Motor neuron (in vitro differentiated cells): Measurements from ENCODE around the gene WASHC4. TPM values are rescaled to one million over a fixed set of nuclear protein-coding genes. Genes with fewer than 3 reads are reported as not detected.

Source experiments
- ATAC-seq, 8 experiments: fragments of 200-7000 bp; cut with Tn5 transposase; replicated peaks in 6 of 8; 2 replicates each; pipeline ENCODE4 v1.8.0; 2021; ENCODE audit warnings: mild to moderate bottlenecking in 8 of 8, moderate library complexity in 8 of 8
- H3K27ac ChIP-seq, 2 donors: fragments of 250-450 bp; sonication (Bioruptor Pico); 2 replicates each; pipeline ENCODE4 v1.9.0; 2021; ENCODE audit warnings: antibody characterized with exemption in 2 of 2, mild to moderate bottlenecking in 2 of 2, moderate library complexity in 1 of 2
- H3K4me1 ChIP-seq, 2 donors: fragments of 250-450 bp; sonication (Bioruptor Pico); replicated peaks in 1 of 2; 2 replicates each; pipeline ENCODE4 v1.6.1; 2021; ENCODE audit warnings: antibody characterized with exemption in 2 of 2, mild to moderate bottlenecking in 2 of 2, moderate library complexity in 1 of 2
- H3K4me3 ChIP-seq, 5 donors: fragments of 250-450 bp; sonication (Bioruptor Pico); 2 replicates each; pipeline ENCODE4 v1.9.0; 2021; ENCODE audit warnings: antibody characterized with exemption in 5 of 5, mild to moderate bottlenecking in 5 of 5, moderate library complexity in 4 of 5
- WGBS, 10 experiments: fragments of 450-650 bp; shearing (Covaris generic); methylation state at CpG; one replicate each; pipeline ENCODE4 v1.0.0; 2022; 5-methylcytosine and 5-hydroxymethylcytosine counted together
- in situ Hi-C, 9 experiments: fragments of 400-800 bp; cut with MboI; loops; one replicate each; pipeline ENCODE4 v1.15.0; 2021; ENCODE audit warnings: low sequenced_read_pairs in 9 of 9, low pct_unique_long_range_greater_than_20kb in 2 of 9; ENCODE audit not compliant: unreplicated experiment in 9 of 9
- total RNA-seq, 8 experiments: library from RNA; unstranded; fragments of 300-600 nt; gene quantifications; 2 replicates each; pipeline versions ENCODE4 v1.2.3 to v1.2.4, GENCODE V29; 2022

WASHC4 gene, protein sequence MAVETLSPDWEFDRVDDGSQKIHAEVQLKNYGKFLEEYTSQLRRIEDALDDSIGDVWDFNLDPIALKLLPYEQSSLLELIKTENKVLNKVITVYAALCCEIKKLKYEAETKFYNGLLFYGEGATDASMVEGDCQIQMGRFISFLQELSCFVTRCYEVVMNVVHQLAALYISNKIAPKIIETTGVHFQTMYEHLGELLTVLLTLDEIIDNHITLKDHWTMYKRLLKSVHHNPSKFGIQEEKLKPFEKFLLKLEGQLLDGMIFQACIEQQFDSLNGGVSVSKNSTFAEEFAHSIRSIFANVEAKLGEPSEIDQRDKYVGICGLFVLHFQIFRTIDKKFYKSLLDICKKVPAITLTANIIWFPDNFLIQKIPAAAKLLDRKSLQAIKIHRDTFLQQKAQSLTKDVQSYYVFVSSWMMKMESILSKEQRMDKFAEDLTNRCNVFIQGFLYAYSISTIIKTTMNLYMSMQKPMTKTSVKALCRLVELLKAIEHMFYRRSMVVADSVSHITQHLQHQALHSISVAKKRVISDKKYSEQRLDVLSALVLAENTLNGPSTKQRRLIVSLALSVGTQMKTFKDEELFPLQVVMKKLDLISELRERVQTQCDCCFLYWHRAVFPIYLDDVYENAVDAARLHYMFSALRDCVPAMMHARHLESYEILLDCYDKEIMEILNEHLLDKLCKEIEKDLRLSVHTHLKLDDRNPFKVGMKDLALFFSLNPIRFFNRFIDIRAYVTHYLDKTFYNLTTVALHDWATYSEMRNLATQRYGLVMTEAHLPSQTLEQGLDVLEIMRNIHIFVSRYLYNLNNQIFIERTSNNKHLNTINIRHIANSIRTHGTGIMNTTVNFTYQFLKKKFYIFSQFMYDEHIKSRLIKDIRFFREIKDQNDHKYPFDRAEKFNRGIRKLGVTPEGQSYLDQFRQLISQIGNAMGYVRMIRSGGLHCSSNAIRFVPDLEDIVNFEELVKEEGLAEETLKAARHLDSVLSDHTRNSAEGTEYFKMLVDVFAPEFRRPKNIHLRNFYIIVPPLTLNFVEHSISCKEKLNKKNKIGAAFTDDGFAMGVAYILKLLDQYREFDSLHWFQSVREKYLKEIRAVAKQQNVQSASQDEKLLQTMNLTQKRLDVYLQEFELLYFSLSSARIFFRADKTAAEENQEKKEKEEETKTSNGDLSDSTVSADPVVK
- 10 to 100 TPM; 29.1 to 88.6 (median 37.5) TPM for total RNA-seq

DNA sequence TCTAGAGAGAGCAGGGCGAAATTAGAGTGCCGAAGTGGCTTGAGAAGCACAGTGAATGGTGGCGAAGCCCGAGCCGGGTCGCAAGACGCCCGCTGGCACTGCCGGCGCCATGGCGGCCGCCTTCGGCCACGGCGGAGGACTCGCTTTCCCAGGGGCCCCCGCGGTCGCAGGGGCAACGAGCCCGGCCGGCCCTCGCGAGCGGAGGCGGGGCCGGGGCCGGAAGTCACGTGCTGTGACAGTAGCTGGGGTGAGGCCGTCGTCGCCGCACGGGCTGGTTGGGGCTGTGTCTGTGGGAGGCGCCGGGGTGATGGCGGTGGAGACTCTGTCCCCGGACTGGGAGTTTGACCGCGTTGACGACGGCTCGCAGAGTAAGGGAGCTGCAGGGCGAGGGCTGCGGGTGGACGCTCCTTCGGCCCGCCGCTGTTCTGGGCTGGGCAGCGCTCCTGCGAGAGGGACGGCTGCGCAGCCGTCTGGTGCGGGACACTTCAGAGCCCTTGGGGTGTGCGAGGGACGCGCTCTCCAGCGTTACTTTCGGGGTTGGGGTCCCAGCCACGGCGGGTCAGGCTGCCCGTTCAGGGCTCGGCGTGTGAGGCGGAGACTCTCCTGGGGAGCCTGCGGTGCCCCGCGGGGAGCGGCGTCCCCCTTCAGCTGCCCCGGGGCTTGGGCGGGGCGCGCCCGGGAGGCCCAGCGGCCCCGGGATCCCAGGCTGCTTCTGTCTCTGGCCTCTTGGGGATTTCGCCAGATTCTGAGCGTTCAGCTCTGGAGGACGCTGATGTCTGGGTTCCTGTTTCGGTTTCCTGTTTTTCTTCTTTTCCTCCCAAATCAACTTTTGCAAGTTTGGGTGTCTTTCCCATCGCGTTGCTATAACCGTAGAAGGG is at the start of gene WASHC4:
TSS of gene WASHC4 (plus strand) at position 238 of the 878 bp plus-strand sequence. CDS start at position 308, 70 bp downstream.
- ATAC-seq, result peak; percentile 90 to 98 (median 98)
- peaks cover 10 to 19% of the 10 kb centered on the region in 2 donors for H3K4me1 ChIP-seq
- peak within 1 kb of the TSS; percentile 77 to 95 for H3K27ac ChIP-seq
- WGBS, 10 experiments, result 0 to 2% (median 0%) methylated on average over 1 to 30 of the region's 85 CpGs
- H3K4me3 ChIP-seq, result peak within 1 kb of the TSS; percentile 71 to 84 (median 83)
- in situ Hi-C loops, result no loop called here

DNA sequence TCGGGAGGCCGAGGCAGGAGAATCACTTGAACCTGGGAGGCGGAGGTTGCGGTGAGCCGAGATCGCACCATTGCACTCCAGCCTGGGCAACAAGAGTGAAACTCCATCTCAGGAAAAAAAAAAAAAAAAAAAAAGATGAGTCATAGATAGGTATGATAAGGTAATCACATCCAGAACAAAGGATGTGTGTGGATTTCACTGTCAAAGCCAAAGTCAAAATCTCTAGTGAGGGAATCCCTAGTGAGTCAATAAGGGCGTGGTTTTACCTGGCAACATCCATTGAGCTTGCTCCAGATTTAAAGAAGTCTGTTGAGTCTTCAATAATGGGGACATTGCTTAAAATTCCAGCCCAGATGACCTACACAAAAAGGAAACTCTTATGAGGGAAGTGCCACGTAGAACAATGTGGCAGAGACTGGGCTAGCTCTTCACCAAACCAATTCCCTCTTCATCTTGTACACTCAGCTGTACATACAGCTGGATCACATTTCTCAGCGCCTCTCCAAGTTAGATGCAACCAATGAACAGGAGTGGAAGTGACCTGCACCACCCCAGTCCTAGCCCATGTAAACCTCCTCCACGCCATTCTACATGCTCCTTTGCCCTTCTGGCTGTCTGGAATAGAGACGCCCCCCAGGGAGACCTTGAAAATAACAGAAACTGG is 46.7 kb upstream of the WASHC4 start:
- no peak for ATAC-seq
- no peaks in the 10 kb centered on the region for H3K4me1 ChIP-seq
- H3K27ac ChIP-seq, result no peak overlapping the region
- WGBS, 10 experiments, result 80 to 100% (median 100%) methylated on average over 1 to 5 of the region's 11 CpGs
- H3K4me3 ChIP-seq, result no peak overlapping the region
- in situ Hi-C loops, result loop anchor here in 1 of 9 experiments (25.0 kb wide), 2 partner anchors 274 to 699 kb away; no protein-coding TSS in a partner anchor

DNA sequence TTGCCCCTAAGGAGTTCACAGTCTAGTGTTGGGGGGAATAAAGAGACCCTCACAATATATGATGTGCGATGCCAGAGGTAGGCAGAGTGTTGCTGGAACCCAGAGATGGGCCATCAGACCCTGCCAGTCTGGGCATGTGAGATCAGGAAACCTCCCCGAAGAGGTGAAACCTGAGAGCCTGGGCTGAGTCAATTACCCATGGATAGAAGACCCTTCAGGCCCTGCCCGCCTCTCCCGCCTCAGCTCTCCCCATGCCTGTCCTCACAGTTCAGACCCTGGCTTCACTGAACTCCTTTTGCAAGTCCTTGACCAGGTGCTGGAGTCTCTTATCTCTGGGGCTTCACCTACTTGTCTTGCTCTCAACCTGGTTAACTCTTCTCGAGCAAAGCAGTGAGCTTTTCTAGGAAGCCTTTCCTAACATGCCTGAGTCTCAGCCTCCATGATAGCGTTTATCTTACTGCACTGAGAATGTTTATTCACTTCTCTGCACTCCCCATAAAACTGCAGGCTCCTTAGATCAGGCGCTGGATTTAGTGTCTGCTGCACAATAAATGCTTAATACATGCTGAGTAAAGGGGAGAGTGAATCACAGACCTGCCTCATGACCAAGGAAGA is 42.9 kb upstream of the WASHC4 start:
- in situ Hi-C loops, result loop anchor here in 1 of 9 experiments (25.0 kb wide), 2 partner anchors 277 to 702 kb away; no protein-coding TSS in a partner anchor

DNA sequence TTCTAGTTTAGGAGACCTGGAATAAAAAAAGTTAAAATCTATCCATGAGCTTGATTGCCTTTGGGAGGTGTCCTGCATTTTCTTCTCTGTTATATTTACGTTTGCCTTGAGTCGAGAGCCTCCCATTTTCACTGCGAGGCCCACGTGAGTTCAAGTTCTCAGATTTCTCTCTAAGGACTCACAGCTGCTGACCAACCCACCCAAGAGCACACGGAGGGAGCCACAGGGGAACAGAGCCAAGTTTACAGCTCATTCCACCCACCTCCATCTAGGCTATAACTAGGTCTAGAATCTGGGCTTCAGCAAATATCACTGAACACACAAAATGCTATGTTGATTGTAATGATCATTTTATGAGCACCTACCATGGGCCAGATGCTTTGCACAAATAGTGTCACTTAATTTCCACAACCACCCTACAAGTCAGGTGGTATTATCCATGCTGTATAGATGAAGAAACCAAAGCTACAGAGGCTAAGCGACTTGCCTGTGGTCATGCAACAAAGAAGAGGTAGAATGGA is 40.0 kb upstream of the WASHC4 start:
- peak in 1 of 8 experiments; percentile 80 for ATAC-seq
- in situ Hi-C loops, result loop anchor here in 1 of 9 experiments (25.0 kb wide), 2 partner anchors 280 to 705 kb away; no protein-coding TSS in a partner anchor
- WGBS, 10 experiments, result 37 to 100% (median 83%) methylated on average over 1 to 5 of the region's 6 CpGs
- H3K27ac ChIP-seq, result no peak overlapping the region
- H3K4me1 ChIP-seq, result no peaks in the 10 kb centered on the region
- H3K4me3 ChIP-seq, result no peak overlapping the region

More for the DNA sequence above, 42.9 kb upstream of the WASHC4 start:
- Histone ChIP-seq H3K4me1 (no peaks in the 10 kb centered on the region), H3K4me3 (no peak overlapping the region), H3K27ac (no peak overlapping the region)
- WGBS, 10 experiments, result 27 to 100% (median 82%) methylated on average over 1 to 4 of the region's 7 CpGs
- ATAC-seq, result no peak

DNA sequence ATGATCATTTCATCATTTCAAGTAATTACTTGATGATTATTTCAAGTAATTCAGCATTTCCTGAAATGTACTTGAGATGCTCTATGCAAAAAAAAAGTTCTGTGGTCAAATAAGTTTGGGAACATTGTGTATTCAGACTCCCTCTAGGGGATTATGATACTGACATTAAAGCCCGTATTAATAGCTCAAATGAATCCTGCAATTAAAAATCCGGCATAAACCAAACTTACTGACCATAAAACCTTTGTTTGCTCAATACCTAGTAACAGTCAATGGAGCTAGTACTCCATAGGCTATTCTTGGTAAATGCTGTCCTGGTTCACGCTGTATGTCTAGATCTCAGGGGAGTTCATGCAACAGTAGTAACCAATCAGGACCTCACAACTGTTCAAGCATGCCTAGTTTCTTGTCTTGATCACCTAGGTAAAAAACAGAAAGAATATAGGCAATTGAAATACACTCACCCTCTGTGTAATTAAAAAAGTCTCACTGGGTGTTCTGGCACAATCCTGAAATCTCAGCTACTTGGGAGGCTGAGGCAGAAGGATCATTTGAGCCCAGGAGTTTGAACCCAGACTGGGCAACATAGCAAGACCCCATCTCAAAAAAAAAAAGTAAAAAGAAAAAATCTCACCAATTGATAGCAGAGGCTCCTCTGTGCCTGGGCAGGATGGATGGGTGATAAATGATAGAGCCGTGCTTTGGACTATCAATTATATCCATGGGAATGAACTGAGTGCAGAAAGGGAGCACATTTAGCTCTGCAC is 37.4 kb upstream of the WASHC4 start:
- no peaks in the 10 kb centered on the region for H3K4me1 ChIP-seq
- no peak overlapping the region for H3K4me3 ChIP-seq
- no peak overlapping the region for H3K27ac ChIP-seq
- in situ Hi-C loops, result loop anchor here in 1 of 9 experiments (25.0 kb wide), 2 partner anchors 283 to 708 kb away; no protein-coding TSS in a partner anchor
- no peak for ATAC-seq
- WGBS, 10 experiments, result 0 to 100% (median 78%) methylated on average over 1 to 4 of the region's 4 CpGs

DNA sequence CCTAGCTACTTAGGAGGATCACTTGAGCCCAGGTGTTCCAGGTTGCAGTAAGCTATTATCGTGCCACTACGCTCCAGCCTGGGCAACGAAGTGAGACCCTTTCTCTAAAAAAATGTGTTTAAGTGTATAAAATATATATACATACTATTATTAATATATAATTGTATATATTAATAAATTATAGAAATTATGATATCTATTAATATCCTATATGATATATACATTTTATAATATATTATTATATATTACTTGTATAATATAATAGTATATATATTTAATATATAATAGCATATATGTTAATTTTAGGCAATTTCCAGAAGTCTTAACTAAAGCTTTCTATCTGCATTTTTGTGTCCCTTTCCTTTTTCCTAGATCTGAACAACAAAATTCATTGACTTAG is 35.5 kb upstream of the WASHC4 start:
- Histone ChIP-seq H3K27ac (no peak overlapping the region), H3K4me3 (no peak overlapping the region), H3K4me1 (no peaks in the 10 kb centered on the region)
- ATAC-seq, result no peak
- 90 to 100% (median 100%) methylated on average over 1 to 3 of the region's 3 CpGs; no CpG with 5 or more reads in 5 of the 10 experiments for WGBS, 10 experiments
- in situ Hi-C loops, result loop anchor here in 1 of 9 experiments (25.0 kb wide), 2 partner anchors 285 to 710 kb away; no protein-coding TSS in a partner anchor

DNA sequence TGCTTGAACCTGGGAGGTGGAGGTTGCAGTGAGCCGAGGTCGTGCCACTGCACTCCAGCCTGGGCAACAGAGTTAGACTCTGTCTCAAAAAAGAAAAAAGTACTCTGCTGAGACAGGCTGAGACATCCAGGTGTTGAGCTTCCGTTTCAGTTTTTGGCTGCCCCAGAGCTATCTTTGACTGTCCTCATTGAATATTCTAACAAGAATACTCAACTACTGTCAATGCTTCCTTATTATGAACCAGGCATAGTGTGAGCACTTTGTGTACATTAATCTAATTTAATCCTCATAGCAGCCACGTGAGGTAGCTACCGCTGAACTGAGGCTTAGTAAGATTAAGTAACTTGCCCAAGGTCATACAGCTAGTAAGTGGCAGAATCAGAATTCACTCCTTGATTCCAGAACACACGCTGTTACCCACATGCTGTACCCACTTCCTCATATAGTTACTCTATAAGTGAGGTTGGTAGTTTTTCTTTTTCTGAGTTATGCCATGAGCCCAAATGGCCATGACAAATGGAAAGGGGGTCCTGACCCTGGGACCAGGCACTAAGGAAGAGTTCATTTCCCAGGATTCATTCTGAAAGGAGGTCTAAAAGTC is 34.5 kb upstream of the WASHC4 start:
- Histone ChIP-seq H3K4me3 (no peak overlapping the region), H3K27ac (no peak overlapping the region), H3K4me1 (no peaks in the 10 kb centered on the region)
- in situ Hi-C loops, result loop anchor here in 1 of 9 experiments (25.0 kb wide), 2 partner anchors 286 to 711 kb away; no protein-coding TSS in a partner anchor
- WGBS, 10 experiments, result 80 to 100% (median 93%) methylated on average over 1 to 6 of the region's 6 CpGs
- ATAC-seq, result no peak

DNA sequence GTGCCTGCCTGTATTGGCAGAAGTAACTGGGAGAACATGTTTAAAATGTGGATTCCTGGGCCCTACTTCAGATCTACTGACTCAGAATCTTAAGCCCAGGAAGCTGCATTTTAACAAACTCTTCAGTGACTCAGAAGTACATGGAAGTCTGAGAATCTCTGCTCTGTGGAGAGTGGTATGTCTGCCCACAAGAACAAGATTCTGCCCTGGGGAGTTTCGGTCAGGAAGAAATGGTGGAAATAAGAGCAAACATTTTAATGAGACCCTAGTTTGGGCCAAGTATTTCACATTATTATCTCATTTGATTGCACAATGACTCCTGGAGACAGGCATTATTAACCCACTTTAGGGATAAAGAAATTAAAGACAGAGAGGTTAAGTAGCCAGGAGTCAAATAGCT is 31.4 kb upstream of the WASHC4 start:
- in situ Hi-C loops, result no loop called here
- ATAC-seq, result no peak
- no peak overlapping the region for H3K4me3 ChIP-seq
- 40 to 100% (median 86%) methylated on average over 1 of the region's 1 CpG; no CpG with 5 or more reads in 5 of the 10 experiments for WGBS, 10 experiments
- no peaks in the 10 kb centered on the region for H3K4me1 ChIP-seq
- no peak overlapping the region for H3K27ac ChIP-seq

DNA sequence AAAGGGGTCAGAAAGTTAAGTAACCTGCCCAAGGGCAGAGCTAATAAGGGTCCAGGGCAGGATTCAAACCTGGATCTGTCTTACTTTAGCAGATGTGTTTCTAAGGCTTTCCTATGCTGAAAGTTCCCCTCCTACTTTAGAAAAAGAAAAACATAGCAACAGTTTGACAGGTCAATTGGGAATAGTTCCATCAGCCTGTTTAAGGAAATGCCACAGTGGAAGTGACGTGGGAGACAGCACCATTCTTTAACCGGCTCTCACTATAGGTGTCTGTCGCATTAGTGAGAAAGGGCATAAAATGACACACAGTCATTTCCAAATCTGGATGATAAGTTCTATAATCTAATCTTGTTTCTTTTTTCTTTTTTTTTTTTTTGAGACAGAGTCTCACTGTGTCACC is 30.6 kb upstream of the WASHC4 start:
- no peak overlapping the region for H3K4me3 ChIP-seq
- H3K4me1 ChIP-seq, result peaks cover 0 to 2% of the 10 kb centered on the region in 2 donors
- no peak for ATAC-seq
- in situ Hi-C loops, result no loop called here
- H3K27ac ChIP-seq, result no peak overlapping the region
- 93 to 100% (median 100%) methylated on average over 2 to 3 of the region's 3 CpGs; no CpG with 5 or more reads in 3 of the 10 experiments for WGBS, 10 experiments

DNA sequence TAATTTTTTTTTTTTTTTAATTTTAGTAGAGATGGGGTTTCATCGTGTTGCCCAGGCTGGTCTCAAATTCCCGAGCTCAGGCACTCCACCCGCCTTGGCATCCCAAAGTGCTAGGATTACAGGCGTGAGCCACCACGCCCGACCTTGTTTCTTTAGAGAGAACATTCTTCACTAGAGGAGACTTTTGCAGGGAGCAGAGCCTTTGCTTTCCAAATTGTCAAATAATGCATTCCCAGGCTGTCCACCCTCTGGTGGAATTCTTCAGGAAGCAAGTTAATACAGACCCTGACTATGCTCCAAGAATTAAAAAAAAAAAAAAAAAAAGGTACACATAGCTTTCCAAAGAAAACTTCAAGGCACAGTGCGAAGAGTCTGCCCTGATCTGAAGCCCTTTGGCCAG is 30.1 kb upstream of the WASHC4 start:
- ATAC-seq, result peak in 2 of 8 experiments; percentile 13 to 40
- Histone ChIP-seq H3K4me1 (peaks cover 0 to 7% of the 10 kb centered on the region in 2 donors), H3K27ac (no peak overlapping the region), H3K4me3 (no peak overlapping the region)
- 21 to 100% (median 100%) methylated on average over 1 to 4 of the region's 7 CpGs; no CpG with 5 or more reads in 4 of the 10 experiments for WGBS, 10 experiments
- in situ Hi-C loops, result no loop called here
